GM12891 (cell line): ENCODE data around the gene DPPA3.

Experiments used
- POLR2A ChIP-seq: IDR thresholded peaks from 2 replicates; pipeline ENCODE4 v1.6.1; 2011; ENCODE audit warnings: low read depth, low read length, control low read depth
- POLR2AphosphoS5 ChIP-seq: IDR thresholded peaks from 2 replicates; pipeline ENCODE4 v1.6.1; 2011; ENCODE audit warnings: low read depth, low read length, control low read depth
- POU2F2 ChIP-seq: IDR thresholded peaks from 2 replicates; pipeline ENCODE4 v1.6.1; 2011; ENCODE audit warnings: low read depth, mild to moderate bottlenecking, control low read depth, low read length, moderate library complexity
- SPI1 ChIP-seq: IDR thresholded peaks from 2 replicates; pipeline ENCODE4 v1.6.1; 2011; ENCODE audit warnings: low read depth, low read length, control low read depth
- TAF1 ChIP-seq: IDR thresholded peaks from 2 replicates; pipeline ENCODE4 v1.6.1; 2011; ENCODE audit warnings: low read depth, low read length, control low read depth

GRCh38 chr12:7711133-7711532 is at the start of gene DPPA3:
- TF ChIP-seq POLR2A (no peak), POLR2AphosphoS5 (no peak), TAF1 (no peak), POU2F2 (no peak), SPI1 (no peak)
